NCI-H345 (cell line): ENCODE data around the gene MGLL.
A peak's percentile ranks its signal among the peaks of the same experiment; 100 is the strongest.

Source experiments
- DNase-seq: peaks from one replicate; lab custom pipeline; 2025; lab: John Stamatoyannopoulos, UW

MGLL gene

GRCh38 chr3:127788451-127788909 lies 33.8 kb downstream of the MGLL start:
- no peak for DNase-seq

- DNase-seq, result no peak
Measured at GRCh38 chr3:127787571-127788365, 34.5 kb downstream of the MGLL start.

GRCh38 chr3:127787071-127787490 lies 35.2 kb downstream of the MGLL start:
- DNase-seq, result no peak

- peak; percentile 86 for DNase-seq
Measured at GRCh38 chr3:127786353-127787070, 35.8 kb downstream of the MGLL start.

GRCh38 chr3:127785711-127786265 lies 36.5 kb downstream of the MGLL start:
- DNase-seq, result peak; percentile 67

DNA sequence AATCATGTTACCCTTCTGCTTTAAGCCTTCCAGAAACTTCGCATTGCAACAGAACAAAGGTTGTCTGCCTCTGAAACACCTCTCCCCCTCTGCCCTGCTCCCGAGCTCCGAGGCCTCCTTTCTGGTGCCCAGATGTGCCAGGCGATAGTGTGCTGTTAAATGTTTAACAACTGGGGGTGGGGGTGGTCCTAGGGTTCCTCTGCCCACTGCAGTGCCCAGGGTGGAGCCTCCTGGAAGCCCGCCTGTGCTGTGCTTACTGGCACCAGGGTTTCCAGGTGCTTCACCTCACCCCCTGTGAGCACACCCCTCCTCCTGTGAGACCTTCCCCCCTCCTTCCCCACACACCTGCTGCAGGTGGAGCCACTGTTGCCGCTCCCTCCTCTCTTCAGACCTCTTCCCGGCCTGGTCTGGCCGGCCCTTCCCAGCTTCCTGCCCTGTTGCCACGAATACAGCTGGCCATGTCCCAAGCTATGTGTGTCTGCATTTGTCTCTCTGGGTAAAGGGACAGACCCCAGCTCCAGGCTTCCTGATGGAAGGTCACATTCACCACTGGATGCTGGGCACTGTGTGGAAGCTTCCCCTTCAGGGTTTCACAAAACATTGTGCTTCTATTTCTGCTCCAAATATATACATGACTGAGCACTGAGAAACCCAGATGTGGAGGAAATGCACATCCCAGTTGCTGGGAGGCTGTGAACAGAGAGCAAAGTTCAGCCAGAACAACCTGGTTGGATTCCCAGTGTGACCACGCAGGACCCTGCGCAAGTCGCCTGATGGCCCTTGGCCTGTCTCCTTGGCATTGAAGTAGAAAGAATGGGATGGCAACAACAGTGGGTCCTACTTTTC lies 37.2 kb downstream of the MGLL start:
- DNase-seq, result peak; percentile 58

GRCh38 chr3:127784283-127784682 lies 38.0 kb downstream of the MGLL start:
- DNase-seq, result no peak

- no peak for DNase-seq
Measured at GRCh38 chr3:127783642-127784160, 38.6 kb downstream of the MGLL start.

DNA sequence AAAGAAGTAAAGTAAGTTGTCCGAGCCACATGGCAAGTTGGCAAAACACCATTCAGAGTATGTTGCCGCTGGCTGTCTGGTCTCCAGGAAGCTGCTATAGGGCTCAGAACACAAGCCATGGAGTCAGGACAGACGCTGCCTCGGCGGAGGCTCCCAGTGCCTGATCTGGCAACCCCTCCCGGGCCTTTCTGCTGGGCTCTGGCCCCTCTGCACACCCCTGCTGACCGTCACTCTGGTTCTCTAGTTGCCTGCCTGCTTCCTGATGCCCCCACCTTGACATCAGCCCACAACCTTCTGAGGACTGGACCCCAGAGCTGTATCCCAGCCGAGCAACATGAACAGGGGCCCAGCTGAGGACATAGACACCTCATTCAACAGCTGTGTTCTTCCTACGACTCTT lies 39.1 kb downstream of the MGLL start:
- no peak for DNase-seq

- no peak for DNase-seq
Measured at GRCh38 chr3:127781411-127782001, 40.8 kb downstream of the MGLL start.

- no peak for DNase-seq
Measured at GRCh38 chr3:127780536-127781400, 41.5 kb downstream of the MGLL start.

DNA sequence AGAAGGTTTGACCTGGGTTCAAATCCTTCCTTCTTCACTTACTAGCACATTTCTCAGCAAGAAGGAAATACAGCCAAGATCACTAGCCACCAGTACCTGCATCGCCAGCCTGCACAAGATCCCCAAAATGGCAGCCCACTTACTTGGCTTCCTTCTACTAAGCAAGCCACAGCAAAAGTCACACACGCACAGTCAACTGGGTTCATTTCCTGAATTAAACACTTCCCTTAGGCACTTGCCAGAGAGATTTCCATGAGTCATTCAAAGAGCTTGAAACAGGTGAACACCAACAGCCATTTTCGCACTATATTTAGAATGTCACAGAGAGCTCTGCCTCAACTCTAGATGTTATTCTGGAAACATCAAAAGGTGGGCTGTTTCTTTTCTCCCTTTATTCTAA lies 42.6 kb downstream of the MGLL start:
- no peak for DNase-seq

- DNase-seq, result no peak
Measured at GRCh38 chr3:127777921-127778656, 44.2 kb downstream of the MGLL start.

- no peak for DNase-seq
Measured at GRCh38 chr3:127777332-127777731, 45.0 kb downstream of the MGLL start.

DNA sequence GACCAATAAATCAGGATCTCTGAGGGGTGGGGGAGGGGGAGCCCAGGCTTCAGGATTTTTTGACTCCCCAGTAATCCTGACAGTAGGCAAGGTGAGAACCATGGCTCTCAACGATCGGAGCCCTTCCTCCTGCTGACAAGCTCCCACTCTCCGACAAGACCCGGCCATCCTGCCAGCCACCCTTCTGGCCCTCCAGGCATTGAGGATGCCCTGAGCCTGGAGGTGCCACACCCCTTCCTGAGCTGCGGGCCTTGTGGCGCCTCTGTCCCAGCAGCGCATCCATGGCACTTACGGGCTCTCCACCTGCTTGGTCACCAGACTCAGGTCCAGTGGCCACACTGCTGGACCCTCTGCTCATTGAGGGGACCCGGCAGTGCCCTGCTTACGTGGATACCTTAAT lies 46.0 kb downstream of the MGLL start:
- no peak for DNase-seq

- peak; percentile 79 for DNase-seq
Measured at GRCh38 chr3:127775398-127776109, 46.8 kb downstream of the MGLL start.

DNA sequence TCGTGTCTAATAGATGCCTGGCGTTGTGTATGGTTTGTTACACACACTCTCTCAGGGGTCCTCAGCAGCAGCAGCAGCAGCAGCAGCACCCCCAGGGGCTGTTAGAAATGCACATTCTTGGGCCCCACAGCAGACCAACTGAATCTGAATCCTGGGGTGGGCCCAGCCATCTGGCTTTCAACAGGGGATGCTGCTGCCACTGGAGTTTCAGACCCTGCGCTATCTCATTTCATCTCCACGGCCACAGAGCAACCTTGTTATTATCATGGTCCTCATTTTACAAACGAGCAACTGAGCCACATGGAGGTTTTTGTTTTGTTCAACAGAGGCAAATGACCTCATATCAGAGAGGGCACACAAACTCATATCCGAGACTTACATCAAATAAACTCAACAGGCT lies 47.7 kb downstream of the MGLL start:
- DNase-seq, result no peak

GRCh38 chr3:127773752-127774395 lies 48.4 kb downstream of the MGLL start:
- no peak for DNase-seq
